HG03066 (cell line): ENCODE data around the gene NDUFS6.

Experiments
- ATAC-seq: cut with Tn5 transposase; IDR thresholded peaks from one replicate; pipeline ENCODE4 v1.9.1; 2021; ENCODE audit warnings: low read depth; ENCODE audit not compliant: unreplicated experiment

Gene NDUFS6

DNA sequence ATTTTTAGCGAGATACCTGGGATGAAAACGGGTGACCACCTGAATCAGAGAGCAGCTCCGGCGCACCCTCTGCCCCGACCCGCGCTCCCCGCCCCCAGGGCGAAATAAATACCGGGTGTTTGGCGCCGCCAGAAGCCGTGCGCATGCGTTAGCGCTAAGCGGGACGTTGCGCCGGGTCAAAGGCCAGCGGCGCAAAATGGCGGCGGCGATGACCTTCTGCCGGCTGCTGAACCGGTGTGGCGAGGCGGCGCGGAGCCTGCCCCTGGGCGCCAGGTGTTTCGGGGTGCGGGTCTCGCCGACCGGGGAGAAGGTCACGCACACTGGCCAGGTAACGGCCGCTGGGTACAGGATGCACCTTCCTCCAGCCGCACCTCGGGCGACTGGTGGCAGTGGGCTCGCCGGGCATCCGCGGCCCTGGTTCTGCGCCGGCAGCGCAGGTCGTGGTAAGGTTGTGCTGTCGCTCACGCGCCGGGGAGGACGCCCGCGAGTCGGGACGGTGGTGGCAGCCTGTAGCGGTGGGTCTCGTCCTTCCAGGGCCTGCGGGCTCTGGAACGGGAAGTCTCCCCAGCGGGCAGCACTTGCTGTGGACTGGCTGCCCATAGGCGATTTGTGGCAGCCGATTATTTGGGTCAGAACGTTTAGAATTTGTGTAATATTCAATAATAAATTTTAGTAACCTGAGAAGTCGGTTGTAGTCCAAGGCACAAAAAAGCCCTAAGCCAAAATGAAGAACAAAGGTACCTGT lies at the start of gene NDUFS6:
NDUFS6 (plus strand) TSS at position 186 of the 745 bp plus-strand sequence; CDS start at position 197, 11 bp downstream.
- peak; percentile 50 for ATAC-seq

GRCh38 chr5:1751864-1752822 lies 49.1 kb upstream of the NDUFS6 start:
- ATAC-seq, result no peak

- no peak for ATAC-seq
These were observed 48.3 kb upstream of the NDUFS6 start for GRCh38 chr5:1752881-1753280.

DNA sequence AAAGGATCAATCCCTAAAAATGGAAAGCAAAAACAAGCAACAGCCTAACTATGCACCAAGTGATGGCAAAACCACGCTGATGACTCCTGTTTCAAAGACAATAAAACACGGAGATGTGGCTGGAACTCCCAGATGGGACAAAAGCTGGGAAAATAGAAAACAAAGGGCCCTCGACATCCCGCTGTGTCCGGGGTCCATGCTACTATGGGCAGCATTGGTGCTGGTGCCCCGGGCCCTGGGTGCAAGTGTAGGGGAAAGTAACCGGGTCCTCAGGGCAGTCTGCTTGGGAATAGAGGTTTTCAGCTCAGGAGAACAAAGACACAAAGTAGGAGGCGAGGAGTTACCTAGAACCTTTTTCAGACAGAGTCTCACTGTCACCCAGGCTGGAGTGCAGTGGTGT lies 47.7 kb upstream of the NDUFS6 start:
- ATAC-seq, result no peak

DNA sequence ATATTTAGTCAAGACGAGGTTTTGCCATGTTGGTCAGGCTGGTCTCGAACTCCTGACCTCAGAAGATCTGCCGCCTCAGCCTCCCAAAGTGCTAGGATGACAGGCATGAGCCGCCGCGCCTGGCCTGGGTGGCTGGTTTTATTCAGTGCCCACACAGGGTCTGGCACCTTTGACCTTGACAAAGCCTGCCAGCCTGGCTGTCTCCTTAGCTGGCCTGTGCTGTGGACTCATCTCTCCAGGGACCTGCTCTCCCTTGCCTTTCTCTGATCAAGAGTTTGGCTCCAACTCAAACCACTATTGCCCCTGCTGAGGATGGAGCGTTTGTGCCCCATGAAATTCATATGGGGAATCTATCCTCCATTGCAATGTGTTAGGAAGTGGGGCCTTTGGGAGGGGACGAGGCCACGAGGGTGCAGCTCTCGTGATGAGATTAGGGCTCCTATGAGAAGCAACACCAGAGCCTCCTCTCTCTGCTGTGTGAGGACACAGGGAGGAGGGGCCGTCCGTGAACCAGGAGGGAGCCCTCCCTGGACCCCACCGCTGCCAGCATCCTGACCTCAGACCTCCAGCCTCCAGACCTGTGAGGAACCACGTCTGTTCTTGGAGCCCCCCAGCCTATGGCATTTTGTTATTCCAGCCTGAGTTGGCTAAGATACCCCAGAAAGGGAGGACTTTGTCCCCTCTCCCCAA lies 46.5 kb upstream of the NDUFS6 start:
- ATAC-seq, result no peak

DNA sequence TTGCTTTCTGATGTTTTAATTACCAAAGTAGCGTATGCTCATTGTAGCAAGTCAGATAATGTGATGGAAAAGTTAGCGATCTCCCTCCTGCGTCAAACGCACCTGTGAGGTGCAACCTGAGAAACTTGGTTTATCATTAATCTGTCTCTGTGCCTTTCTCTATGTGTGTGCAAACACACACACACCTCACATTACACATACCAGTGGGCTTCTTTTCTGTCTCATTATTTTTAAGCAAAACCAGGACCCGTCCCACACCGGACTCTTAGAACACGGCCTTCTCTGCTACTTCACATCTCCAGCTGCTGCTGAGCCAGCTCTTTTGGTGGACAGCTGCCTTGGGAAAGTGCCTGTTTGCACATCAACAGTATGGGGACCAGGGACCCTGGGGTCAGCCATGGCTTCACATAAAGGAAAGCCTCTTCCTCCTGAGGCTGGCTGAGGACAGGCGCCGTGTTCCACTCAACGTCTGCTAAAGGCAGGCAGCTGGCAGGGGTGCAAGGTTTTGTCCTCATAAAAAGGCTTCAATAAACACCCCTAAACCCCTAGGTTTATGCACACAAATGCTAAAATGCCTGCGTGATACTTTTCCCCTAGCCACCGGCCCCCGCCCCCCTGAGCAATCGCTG lies 45.8 kb upstream of the NDUFS6 start:
- ATAC-seq, result no peak

DNA sequence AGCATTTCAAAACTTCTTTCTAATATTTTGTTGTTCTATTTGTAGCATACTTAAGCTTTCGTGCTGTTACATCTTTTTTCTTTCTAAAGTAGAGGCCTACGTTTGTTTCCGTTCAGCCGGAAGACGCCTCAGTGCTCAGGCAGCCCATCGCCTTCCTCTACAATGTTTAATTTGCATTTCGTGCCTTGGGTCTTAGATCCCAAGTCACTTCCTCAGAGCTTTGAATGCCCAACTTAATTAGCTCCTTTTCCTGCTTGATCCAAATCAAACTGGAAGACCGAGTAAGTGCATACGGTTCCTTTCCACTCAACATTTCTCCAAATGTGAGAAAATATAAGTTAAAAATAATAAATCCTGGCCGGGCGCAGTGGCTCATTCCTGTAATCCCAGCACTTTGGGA lies 44.7 kb upstream of the NDUFS6 start:
- no peak for ATAC-seq

GRCh38 chr5:1757511-1757910 lies 43.7 kb upstream of the NDUFS6 start:
- ATAC-seq, result no peak

GRCh38 chr5:1758574-1758973 lies 42.6 kb upstream of the NDUFS6 start:
- ATAC-seq, result no peak

DNA sequence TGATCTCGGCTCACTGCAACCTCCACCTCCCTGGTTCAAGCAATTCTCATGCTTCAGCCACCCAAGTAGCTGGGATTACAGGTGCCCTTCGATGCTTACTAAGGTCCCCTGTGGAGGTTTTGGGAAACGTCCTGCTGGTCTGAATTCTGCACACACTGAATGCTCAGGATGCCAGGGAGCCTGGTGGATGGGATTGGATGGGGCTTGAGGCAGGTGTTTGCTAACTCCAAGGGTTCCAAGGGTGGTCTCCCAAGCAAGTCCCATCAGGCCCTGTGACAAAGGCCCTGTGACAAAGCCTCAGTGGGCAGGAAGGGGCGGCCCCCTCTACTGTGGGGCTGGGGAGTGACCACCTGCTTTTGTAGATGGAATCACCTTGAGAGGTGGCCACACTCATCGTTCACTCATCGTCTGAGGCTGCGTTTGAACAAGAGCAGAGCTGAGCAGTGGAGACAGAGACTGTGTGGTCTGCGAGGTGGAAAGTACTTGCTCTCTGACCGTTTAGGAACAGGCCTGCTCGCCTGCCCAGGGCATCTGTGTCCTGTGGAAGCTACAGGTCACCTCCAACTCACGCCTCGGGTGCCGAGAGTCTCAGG lies 41.7 kb upstream of the NDUFS6 start:
- no peak for ATAC-seq

DNA sequence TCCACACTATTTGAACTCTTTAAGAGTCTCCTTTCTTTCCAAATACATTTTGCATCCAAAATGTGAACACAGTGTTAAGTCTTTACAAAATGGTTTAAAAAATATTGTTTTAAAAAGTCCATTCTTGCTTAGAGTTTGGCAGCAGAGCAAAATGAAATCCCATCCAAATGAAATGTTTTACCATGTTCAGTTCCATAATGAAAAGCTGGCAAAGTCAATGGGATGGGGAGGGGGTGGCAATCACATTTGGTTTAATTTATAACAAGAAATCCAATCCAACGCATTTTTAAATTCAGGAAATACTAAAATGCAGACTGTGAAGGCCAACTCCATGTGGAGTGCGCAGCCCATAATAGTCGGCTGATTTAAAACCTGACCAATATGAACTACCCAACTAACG lies 41.0 kb upstream of the NDUFS6 start:
- ATAC-seq, result no peak

DNA sequence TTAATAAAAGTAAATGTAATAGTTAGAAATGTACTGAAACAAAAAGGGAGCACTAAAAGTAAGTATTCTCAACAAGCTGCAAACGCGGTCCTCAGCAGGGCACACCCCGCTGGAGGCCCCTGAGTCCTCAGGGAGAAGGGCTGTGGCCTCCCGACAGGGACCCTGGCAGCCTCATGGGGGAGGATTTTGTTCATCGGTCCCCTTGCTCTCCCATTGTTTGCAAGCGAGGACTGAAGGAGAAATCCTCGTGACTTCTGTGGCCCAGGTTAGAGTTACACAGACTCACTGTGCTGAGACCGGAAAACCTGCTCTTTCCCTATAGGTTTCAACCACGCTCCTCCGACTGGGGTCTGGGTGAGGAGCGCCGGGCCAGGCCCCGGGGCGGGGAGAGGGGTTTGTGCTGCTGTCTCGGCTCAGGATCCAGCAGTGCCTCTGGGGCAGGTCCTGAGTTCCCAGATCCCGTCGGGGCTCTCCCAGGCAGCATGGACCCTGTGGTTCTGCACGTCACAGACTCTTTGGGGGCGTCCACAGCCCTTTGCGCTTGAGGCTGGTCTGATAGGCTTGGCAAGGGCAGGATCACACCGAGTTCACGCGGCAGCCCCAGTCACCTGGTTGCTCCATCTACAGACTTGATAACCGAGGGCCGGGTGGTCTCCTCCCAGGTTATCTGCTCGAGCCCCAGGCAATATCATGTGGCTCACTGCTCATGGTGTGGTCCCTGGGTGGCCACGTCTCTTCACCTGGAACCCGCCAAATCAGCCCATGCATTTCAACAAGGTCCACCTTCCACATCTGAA lies 40.4 kb upstream of the NDUFS6 start:
- no peak for ATAC-seq

DNA sequence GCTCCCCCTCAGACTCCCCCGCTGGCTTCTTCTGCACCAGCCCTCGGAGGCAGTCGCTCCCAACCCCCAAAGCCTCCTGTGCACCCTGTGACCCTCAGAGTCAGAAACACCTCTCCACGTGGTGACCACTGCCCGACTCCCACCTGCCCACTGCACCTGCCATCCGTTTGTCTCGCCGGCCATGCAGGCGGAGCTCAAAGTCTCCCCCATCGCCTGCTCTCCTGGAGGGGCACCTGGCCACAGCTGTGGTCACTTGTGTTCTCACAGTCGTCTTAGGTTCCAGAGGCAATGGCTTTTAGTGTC lies 39.8 kb upstream of the NDUFS6 start:
- no peak for ATAC-seq

DNA sequence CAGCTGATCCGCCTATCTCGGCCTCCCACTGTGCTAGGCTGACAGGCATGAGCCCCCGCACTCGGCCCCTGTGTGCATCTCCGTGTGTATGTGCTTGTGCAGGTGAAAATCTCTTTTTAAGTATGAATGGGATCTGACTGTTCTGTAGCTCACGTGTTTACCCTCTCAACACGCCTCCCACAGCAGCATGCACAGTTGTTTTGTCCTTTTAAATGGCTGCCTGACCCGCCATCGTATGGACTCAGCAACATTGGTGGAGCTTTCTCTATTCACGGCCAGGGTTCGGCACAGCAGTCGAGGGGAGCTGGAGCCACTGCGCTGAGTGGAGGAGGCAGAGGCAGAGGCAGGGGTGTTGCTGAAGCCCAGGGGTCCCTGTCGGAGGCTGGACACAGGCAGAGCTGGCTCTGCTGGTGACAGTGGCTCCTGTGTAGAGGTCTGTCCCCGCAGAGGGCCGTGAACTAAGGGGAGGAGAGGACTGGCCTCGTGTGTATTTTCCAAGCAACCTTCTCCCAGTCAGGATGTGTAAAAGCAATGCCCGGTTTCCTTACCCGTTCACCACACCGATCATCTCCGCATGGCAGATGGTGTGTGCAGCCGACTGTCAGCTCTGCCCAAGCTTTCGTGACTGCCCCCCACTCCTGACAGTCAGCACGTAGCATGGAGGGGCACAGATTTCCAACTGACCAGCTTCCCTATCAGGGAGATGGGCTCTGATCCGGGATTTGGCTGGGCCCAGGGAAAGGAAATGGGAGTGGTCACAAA lies 38.9 kb upstream of the NDUFS6 start:
- no peak for ATAC-seq

- no peak for ATAC-seq
These were observed 38.2 kb upstream of the NDUFS6 start for GRCh38 chr5:1762883-1763547.

DNA sequence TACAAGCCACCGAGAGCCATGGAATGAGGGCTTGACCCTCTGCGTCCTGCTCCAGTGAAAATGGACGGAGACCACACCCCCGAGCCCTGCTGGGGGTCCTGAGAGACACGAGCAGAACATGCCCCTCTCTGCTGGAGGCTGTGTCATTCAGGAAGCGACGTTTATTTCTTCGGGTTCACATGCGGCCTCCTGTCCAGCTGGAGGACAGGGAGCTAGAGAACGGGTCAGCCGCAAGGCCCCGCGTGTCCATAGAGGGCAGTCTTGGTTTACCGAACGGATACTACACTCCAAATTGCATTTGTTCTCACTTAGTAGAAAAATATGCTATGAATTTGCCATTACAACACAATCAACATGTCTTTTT lies 37.7 kb upstream of the NDUFS6 start:
- ATAC-seq, result no peak

DNA sequence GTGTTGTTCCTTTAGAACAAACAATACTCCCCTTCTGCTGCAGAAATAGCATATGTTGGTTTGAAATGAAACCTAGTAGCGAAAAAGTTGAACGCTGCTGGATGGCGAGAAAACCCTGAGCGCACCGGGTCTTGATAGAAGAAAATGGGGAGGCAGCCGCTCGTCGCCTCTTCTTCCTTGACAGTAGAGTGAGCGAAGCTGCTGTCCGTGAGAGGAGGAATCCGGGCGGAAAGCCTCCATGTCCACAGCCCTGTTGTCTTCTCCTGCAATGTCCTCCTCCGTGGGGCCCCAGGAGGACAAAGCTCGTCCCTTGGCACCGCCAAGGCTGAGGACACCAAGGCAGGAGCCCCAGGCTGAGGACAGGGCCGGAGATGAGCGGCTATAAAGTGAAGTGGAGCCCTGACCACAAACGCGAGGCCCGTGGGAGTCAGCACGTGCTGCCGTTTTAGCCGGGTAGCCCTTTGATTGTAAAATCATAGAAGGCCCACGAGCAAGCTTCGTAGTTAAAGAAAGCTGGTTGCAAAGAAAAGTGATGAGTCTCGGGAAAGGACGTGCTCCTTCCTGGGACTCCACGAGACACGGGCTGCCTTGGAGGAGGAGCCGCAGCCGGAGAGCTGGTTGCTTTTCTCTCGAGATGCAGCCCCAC lies 37.1 kb upstream of the NDUFS6 start:
- ATAC-seq, result no peak

DNA sequence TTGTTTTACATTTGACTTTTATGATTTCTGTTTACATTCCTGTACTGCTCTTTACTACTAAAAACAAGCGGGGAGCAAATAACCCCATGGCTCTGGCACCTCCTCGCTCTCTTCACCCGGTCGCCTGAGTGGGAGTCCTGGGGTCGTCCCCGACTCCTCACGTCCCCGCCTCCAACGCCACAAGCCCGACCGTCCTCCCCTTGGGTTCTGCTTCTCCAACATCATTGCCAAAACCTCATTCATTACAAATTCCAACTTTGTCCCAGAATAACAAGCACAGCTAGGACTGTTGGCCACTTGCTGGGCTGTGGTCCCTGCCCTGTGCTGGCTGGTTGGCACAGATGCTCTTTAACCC lies 36.6 kb upstream of the NDUFS6 start:
- no peak for ATAC-seq
